SK-N-MC (cell line): ENCODE results near the gene P2RX3.

Experiments used
- EZH2 ChIP-seq: fragments of 200-600 bp; sonication (generic); IDR thresholded peaks from one replicate; pipeline ENCODE4 v1.6.1; 2017; ENCODE audit warnings: antibody characterized with exemption
- POLR2AphosphoS5 ChIP-seq: IDR thresholded peaks from 2 replicates; pipeline ENCODE4 v1.6.1; 2012; ENCODE audit warnings: mild to moderate bottlenecking, low read depth, low read length, borderline replicate concordance

DNA sequence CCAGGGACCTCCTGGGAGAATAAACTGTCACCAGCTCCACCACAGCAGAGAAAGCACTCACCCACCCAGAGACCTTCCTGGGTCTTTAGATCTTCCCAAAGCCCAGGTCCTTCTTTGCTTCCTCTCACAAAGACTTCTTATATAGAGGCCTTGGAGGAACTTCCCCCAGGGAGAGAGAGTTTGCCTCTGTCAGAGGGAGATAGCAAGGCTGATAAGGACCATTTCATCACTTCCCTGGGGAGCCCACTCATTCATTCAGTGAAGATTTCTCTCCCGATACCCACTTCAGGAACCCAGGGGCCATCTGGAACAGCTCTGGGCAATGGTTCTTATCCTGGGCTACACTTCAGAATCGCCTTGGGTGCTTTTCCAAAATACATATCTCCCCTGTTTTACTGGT lies 52.4 kb downstream of the P2RX3 start, which contains the start of gene PRG2:
- no peak for TF ChIP-seq POLR2AphosphoS5
- no peak for TF ChIP-seq EZH2
